Stomach (tissue), 9 donors: ENCODE measurements around the gene DLG5. TPM values are rescaled to one million over a fixed set of nuclear protein-coding genes. Genes with fewer than 3 reads are reported as not detected.

Source experiments
- DNase-seq, 2 donors: peaks; one replicate each; pipeline versions ENCODE4 v3.0.0 to v3.0.0-alpha.2; 2013 to 2019
- H3K27ac ChIP-seq, 5 donors: fragments of 200-600 bp in 4 of 5; sonication (generic) in 4 of 5; one replicate each; pipeline ENCODE4 v1.5.1; 2013 to 2019; ENCODE audit warnings: mild to moderate bottlenecking in 1 of 5, moderate library complexity in 1 of 5
- H3K27me3 ChIP-seq, 3 donors: fragments of 200-600 bp; sonication (generic); one replicate each; pipeline ENCODE4 v1.5.1; 2017 to 2019; ENCODE audit warnings: mixed run types in 1 of 3
- H3K36me3 ChIP-seq, 4 donors: fragments of 200-600 bp; sonication (generic); 1 replicate in 3 of 4; 2 replicates in 1 of 4; pipeline ENCODE4 v1.5.1; 2016 to 2019
- H3K4me1 ChIP-seq, 4 donors: fragments of 200-600 bp; sonication (generic); one replicate each; pipeline ENCODE4 v1.5.1; 2016 to 2019
- H3K4me3 ChIP-seq, 4 donors: fragments of 200-600 bp; sonication (generic) in 3 of 4; one replicate each; pipeline ENCODE4 v1.5.1; 2016 to 2019; ENCODE audit warnings: mild to moderate bottlenecking in 1 of 4
- H3K9me3 ChIP-seq, 4 donors: fragments of 200-600 bp; sonication (generic); one replicate each; pipeline ENCODE4 v1.5.1; 2016 to 2019
- EP300 ChIP-seq: sonication (generic); formaldehyde crosslinking; IDR thresholded peaks from one replicate; pipeline ENCODE4 v1.6.1; 2017; ENCODE audit warnings: antibody characterized with exemption
- POLR2A ChIP-seq, 4 donors: fragments of 450-650 bp; IDR thresholded peaks; one replicate each; pipeline ENCODE4 v1.6.1; 2016; ENCODE audit warnings: antibody characterized with exemption in 4 of 4, control low read depth in 2 of 4, mild to moderate bottlenecking in 1 of 4, moderate library complexity in 1 of 4
- POLR2AphosphoS5 ChIP-seq, 3 donors: sonication (generic); formaldehyde crosslinking; IDR thresholded peaks; one replicate each; pipeline ENCODE4 v1.6.1; 2016; ENCODE audit warnings: antibody characterized with exemption in 3 of 3
- WGBS, 5 donors: extraction: QIAGEN DNeasy Blood & Tissue Kit in 3 of 5; methylation state at CpG; one replicate each; pipeline versions ENCODE4 v1.1.5 to v1.1.7; 2013 to 2018; 5-methylcytosine and 5-hydroxymethylcytosine counted together
- intact Hi-C: fragments of 100-400 bp; cut with DNase I; formaldehyde crosslinking; loops from one replicate; pipeline ENCODE4 v1.15.1; 2023; ENCODE audit warnings: low total_unique reads
- polyA plus RNA-seq, 3 donors: library from polyadenylated mRNA; stranded (reverse); fragments of 200-250 nt; gene quantifications; one replicate each; pipeline ENCODE4 v1.2.3, GENCODE V29; 2013
- total RNA-seq, 5 donors: library from RNA; depleted of rRNA; stranded (reverse); fragments of >200 nt; gene quantifications; one replicate each; pipeline versions ENCODE4 v1.1.0 to v1.2.3, GENCODE V29; 2014 to 2016
- TF ChIP-seq, protein P1 (sequence below), 7 experiments: fragments of 450-650 bp in 4 of 7; fragments of 200-600 bp in 3 of 7; sonication (generic) in 3 of 7; IDR thresholded peaks; one replicate each; pipeline ENCODE4 v1.5.1; 2016 to 2019; ENCODE audit warnings: antibody characterized with exemption in 7 of 7, control low read depth in 2 of 7, mild to moderate bottlenecking in 1 of 7
- donor health status: healthy with polysubstance abuse.
- donor health status: Bipolar disorder and iron deficiency.
- donor health status: healthy.

Gene DLG5
- total and polyA plus RNA-seq, 8 donors: 9.2 to 134 (median 32.7) TPM

DNA sequence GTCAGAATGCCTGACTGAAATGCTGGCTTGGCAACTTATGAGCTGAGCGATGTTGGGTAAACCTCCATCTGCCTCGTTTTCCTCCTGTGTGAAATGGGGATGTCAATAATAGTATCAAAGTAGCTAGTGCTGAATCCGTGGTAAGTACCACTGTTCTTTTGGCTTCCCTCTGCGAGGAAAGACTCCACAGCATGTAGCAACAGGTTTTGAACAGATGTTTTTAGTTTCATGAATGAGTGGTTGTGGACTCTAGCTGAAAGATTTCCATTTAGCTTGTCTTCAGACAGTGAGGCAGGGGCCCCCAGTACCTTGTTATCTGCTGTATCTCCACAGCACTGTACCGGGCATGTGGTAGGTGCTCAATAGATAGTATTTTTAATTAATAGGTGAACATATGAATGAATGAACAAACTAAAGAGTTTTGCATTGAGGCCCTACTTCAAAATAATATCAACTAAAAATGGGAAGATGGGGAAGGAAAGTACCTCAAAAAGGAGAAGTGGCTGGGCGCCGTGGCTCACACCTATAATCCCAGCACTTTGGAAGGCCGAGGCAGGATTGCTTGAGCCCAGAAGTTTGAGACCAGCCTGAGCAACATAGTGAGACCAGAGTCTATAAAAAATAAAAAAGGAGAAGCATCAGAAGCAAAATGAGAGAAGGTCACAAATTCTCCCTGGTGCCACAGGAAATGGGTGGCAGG, 5.6 kb upstream of the DLG5 start:
- no peaks in the 10 kb centered on the region for H3K9me3 ChIP-seq
- no peak overlapping the region for H3K27ac ChIP-seq
- DNase-seq: no peak
- WGBS, 5 donors: 74 to 86% (median 80%) methylated on average over 8 of the region's 8 CpGs
- TF ChIP-seq POLR2A (IDR thresholded peaks at IDR 0.05): no peak
- no peak for TF ChIP-seq EP300
- TF ChIP-seq, protein P1, sequence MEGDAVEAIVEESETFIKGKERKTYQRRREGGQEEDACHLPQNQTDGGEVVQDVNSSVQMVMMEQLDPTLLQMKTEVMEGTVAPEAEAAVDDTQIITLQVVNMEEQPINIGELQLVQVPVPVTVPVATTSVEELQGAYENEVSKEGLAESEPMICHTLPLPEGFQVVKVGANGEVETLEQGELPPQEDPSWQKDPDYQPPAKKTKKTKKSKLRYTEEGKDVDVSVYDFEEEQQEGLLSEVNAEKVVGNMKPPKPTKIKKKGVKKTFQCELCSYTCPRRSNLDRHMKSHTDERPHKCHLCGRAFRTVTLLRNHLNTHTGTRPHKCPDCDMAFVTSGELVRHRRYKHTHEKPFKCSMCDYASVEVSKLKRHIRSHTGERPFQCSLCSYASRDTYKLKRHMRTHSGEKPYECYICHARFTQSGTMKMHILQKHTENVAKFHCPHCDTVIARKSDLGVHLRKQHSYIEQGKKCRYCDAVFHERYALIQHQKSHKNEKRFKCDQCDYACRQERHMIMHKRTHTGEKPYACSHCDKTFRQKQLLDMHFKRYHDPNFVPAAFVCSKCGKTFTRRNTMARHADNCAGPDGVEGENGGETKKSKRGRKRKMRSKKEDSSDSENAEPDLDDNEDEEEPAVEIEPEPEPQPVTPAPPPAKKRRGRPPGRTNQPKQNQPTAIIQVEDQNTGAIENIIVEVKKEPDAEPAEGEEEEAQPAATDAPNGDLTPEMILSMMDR (IDR thresholded peaks at IDR 0.05): no peak
- no peak for TF ChIP-seq POLR2AphosphoS5 (IDR thresholded peaks at IDR 0.05)
- H3K4me3 ChIP-seq: no peak overlapping the region
- intact Hi-C loops: no loop called here
- peaks cover 4 to 8% (median 5%) of the 10 kb centered on the region in 4 donors for H3K4me1 ChIP-seq
- no peaks in the 10 kb centered on the region for H3K36me3 ChIP-seq
- peaks cover 0 to 14% (median 0%) of the 10 kb centered on the region in 3 donors for H3K27me3 ChIP-seq

DNA sequence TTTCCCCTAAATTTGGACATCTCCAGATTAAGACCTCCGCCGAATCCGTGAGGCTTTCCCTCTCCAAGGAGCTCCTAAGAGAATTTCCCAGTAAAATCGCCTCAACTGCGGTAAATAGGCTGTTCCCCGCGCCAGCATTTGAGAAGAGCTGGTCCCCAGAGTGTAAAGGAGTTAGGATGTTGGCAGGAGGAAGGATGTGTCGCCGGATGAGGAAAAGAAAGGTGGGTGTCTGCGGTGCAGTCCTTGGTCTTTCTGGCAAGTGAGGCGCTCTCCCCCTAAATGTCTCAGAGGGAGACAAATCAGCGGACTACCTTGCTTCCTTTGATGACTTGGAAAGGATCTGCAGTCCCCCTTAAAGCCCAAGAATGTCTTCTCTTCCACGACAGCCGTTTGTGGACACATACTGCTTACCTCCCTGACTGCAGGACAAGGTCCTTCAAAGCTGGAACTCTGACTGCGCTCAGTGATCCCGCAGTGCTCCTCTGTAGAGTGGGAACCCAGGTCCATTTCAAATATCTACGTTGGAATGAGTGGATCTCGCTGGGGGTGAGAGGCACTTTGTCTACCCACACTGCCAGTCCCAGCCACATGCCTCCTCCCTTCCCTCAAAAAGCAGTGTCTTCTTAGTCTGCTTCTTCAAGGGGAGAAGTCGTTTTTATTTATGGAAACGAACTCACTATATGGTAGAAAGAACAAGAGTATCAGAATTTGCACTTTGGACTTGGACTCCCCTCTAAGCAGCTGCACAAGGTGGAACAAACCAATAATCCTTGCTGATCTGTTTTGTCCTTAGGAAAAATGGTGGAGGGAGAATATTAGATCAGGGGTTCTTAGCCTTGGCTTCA, 1.1 kb upstream of the DLG5 start:
- H3K27ac ChIP-seq: peak overlapping the region in 4 of 5 donors; percentile 72 to 92 (median 84)
- DNase-seq: peak in 1 of 2 donors; percentile 46
- no peaks in the 10 kb centered on the region for H3K36me3 ChIP-seq
- peaks cover 0 to 30% (median 0%) of the 10 kb centered on the region in 3 donors for H3K27me3 ChIP-seq
- peaks cover 13 to 42% (median 36%) of the 10 kb centered on the region in 4 donors for H3K4me1 ChIP-seq
- TF ChIP-seq POLR2AphosphoS5 (IDR thresholded peaks at IDR 0.05) (no peak), EP300 (no peak), POLR2A (IDR thresholded peaks at IDR 0.05) (no peak)
- TF ChIP-seq, protein P1 (IDR thresholded peaks at IDR 0.05): no peak
- intact Hi-C loops: loop anchor here (10.0 kb wide), 1 partner anchor 83 kb away; no protein-coding TSS in a partner anchor
- peak overlapping the region; percentile 63 to 82 (median 75) for H3K4me3 ChIP-seq
- no peaks in the 10 kb centered on the region for H3K9me3 ChIP-seq
- 20 to 31% (median 28%) methylated on average over 20 of the region's 20 CpGs for WGBS, 5 donors

DNA sequence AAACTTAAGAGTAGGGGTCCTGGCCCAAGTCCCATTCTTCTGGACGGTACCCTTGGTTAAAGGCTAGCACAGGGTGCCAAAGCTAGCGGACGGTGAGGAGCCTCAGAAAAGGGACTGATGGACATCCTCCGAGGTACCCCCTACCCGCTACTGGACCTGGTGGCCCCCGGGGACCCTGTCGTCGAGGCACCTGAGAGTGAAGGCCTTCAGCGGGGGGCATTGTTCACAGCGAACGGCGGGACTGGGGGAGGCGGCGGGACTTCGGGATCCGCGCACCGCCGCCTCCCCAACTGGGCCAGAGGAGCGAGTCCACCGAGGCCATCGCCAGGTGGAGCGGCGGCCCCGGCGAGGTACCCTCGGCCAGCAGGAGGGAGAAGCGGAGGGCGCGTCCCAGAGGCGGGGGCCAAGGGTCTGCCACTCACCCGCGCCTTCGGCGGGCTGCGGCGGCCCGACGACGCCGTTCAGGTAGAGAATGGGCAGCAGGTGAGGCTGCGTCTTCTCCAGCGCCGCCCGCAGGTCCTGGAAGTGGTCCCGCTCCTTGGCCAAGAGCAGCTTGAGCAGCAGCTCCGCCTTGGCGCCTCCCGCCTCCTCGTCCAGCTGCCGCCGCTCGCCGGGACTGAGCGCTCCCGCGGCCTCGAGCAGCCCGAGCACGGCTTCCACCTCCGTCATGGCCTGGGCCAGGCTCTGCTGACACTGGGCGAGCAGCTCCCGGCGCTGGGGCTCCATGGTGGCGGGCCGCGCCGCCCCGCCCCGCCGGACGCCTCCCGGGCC, 575 bp downstream of the DLG5 start:
- 1 to 4% (median 2%) methylated on average over 8 to 73 of the region's 73 CpGs for WGBS, 5 donors
- intact Hi-C loops: loop anchor here (10.0 kb wide), 1 partner anchor 81 kb away; no protein-coding TSS in a partner anchor
- no peaks in the 10 kb centered on the region for H3K9me3 ChIP-seq
- H3K4me3 ChIP-seq: peak overlapping the region; percentile 63 to 82 (median 75)
- H3K4me1 ChIP-seq: peaks cover 13 to 56% (median 39%) of the 10 kb centered on the region in 4 donors
- H3K27ac ChIP-seq: peak overlapping the region; percentile 66 to 92 (median 83)
- peaks cover 0 to 30% (median 0%) of the 10 kb centered on the region in 3 donors for H3K27me3 ChIP-seq
- DNase-seq: peak; percentile 67 to 83
- no peaks in the 10 kb centered on the region for H3K36me3 ChIP-seq
- no peak for TF ChIP-seq POLR2A (IDR thresholded peaks at IDR 0.05)
- TF ChIP-seq, protein P1 (IDR thresholded peaks at IDR 0.05): no peak

DNA sequence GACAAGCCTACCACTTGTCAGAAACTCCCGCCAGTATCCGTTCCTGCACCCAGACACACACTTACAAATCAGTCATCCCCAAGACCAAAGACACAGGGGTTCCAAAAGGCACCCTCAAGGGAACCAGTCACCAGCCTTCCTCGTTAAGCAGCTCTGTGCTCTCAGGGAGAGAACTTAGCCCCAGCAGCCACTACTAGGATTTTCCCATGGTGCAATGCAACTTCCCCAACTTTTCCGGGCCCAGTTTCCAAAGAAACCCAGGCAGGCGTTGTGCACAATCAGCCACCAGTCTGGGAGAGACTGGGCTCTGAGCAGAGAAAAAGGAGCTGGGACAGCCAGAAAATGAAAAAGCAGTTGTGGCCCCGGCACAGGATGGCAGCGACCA, 1.2 kb downstream of the DLG5 start:
- DNase-seq: peak in 1 of 2 donors; percentile 75
- H3K4me1 ChIP-seq: peaks cover 13 to 62% (median 42%) of the 10 kb centered on the region in 4 donors
- H3K9me3 ChIP-seq: no peaks in the 10 kb centered on the region
- TF ChIP-seq POLR2AphosphoS5 (IDR thresholded peaks at IDR 0.05): peak in 1 of 3 donors; percentile 14
- TF ChIP-seq POLR2A (IDR thresholded peaks at IDR 0.05): no peak
- peak overlapping the region in 4 of 5 donors; percentile 81 to 92 (median 84) for H3K27ac ChIP-seq
- H3K27me3 ChIP-seq: peaks cover 0 to 30% (median 0%) of the 10 kb centered on the region in 3 donors
- WGBS, 5 donors: 12 to 18% (median 13%) methylated on average over 7 of the region's 7 CpGs
- H3K36me3 ChIP-seq: no peaks in the 10 kb centered on the region
- H3K4me3 ChIP-seq: peak overlapping the region; percentile 63 to 82 (median 75)
- intact Hi-C loops: loop anchor here (10.0 kb wide), 1 partner anchor 81 kb away; no protein-coding TSS in a partner anchor
